H1 (cell line): ENCODE results near the gene FNDC5. TPM values are rescaled to one million over a fixed set of nuclear protein-coding genes. Genes with fewer than 3 reads are reported as not detected.

ENCODE experiments used
- CTCF ChIA-PET: fragments of 300-600 bp; sonication (Branson Sonifier 250); formaldehyde crosslinking; loops from one replicate; lab custom pipeline; 2021; ENCODE audit not compliant: partially characterized antibody; lab: Charles Lee
- POLR2A ChIA-PET: fragments of 300-600 bp; sonication (Branson Sonifier 250); formaldehyde crosslinking; loops from one replicate; lab custom pipeline; 2021; ENCODE audit warnings: inconsistent platforms; ENCODE audit not compliant: partially characterized antibody; lab: Charles Lee
- DNase-seq, 2 experiments: peaks; one replicate each; pipeline versions ENCODE4 v3.0.0 to v3.0.0-alpha.2; 2010 to 2022; ENCODE audit warnings: low spot score in 2 of 2, low read depth in 1 of 2, mixed read lengths in 1 of 2
- FAIRE-seq: peaks from 2 replicates; lab custom pipeline; 2011; peaks lifted over from hg19 to GRCh38; lab: Jason Lieb, UNC
- H2AFZ ChIP-seq: 2 replicates; pipeline ENCODE4 v1.8.1; 2012; ENCODE audit warnings: low read length, inconsistent platforms
- H2AK5ac ChIP-seq: 2 replicates; pipeline ENCODE4 v1.6.1; 2013; ENCODE audit warnings: low read depth, low read length
- H2BK120ac ChIP-seq: replicated peaks from 2 replicates; pipeline ENCODE3; 2013; ENCODE audit warnings: low read depth, low read length, inconsistent platforms
- H2BK12ac ChIP-seq: 2 replicates; pipeline ENCODE4 v1.6.1; 2013; ENCODE audit warnings: low read depth, low read length
- H2BK15ac ChIP-seq: 2 replicates; pipeline ENCODE4 v1.6.1; 2013; ENCODE audit warnings: low read length
- H2BK20ac ChIP-seq: 2 replicates; pipeline ENCODE4 v1.6.1; 2013; ENCODE audit warnings: low read length
- H2BK5ac ChIP-seq: 2 replicates; pipeline ENCODE4 v1.6.1; 2013; ENCODE audit warnings: low read depth, low read length
- H3K14ac ChIP-seq: 2 replicates; pipeline ENCODE4 v1.6.1; 2013; ENCODE audit warnings: inconsistent platforms; ENCODE audit not compliant: insufficient read length
- H3K18ac ChIP-seq: 2 replicates; pipeline ENCODE4 v1.6.1; 2013; ENCODE audit warnings: low read length; ENCODE audit errors: extremely low read depth
- H3K23ac ChIP-seq: 2 replicates; pipeline ENCODE4 v1.6.1; 2013; ENCODE audit warnings: inconsistent platforms; ENCODE audit not compliant: insufficient read length
- H3K23me2 ChIP-seq: 2 replicates; pipeline ENCODE4 v1.6.1; 2013; ENCODE audit warnings: low read depth, low read length
- H3K27ac ChIP-seq: 2 replicates; pipeline ENCODE4 v1.6.1; 2011; ENCODE audit warnings: low read depth, low read length, inconsistent platforms
- H3K27me3 ChIP-seq, 4 experiments: replicated peaks in 1 of 4; 1 replicate in 1 of 4; 2 replicates in 3 of 4; pipeline versions ENCODE4 v1.6.1 to v1.8.1; 2011 to 2013; ENCODE audit warnings: low read length in 3 of 4, mild to moderate bottlenecking in 3 of 4, inconsistent platforms in 2 of 4, mixed read lengths in 2 of 4, moderate library complexity in 1 of 4; ENCODE audit not compliant: control insufficient read depth in 3 of 4, insufficient read depth in 3 of 4; ENCODE audit errors: extremely low read depth in 1 of 4
- H3K36me3 ChIP-seq, 4 experiments: 2 replicates each; pipeline versions ENCODE4 v1.6.1 to v1.8.1; 2011 to 2013; ENCODE audit warnings: mild to moderate bottlenecking in 4 of 4, low read length in 3 of 4, moderate library complexity in 2 of 4, control low read depth in 1 of 4, inconsistent platforms in 1 of 4; ENCODE audit not compliant: insufficient read depth in 4 of 4, control insufficient read depth in 2 of 4
- H3K4ac ChIP-seq: replicated peaks from 2 replicates; pipeline ENCODE3; 2013; ENCODE audit warnings: low read length, low read depth, mixed read lengths, inconsistent platforms; ENCODE audit not compliant: insufficient read length
- H3K4me1 ChIP-seq, 4 experiments: replicated peaks in 1 of 4; 1 replicate in 1 of 4; 2 replicates in 3 of 4; pipeline versions ENCODE4 v1.6.1 to v1.8.1; 2011 to 2013; ENCODE audit warnings: low read length in 3 of 4, inconsistent platforms in 2 of 4, mixed read lengths in 1 of 4; ENCODE audit not compliant: insufficient read depth in 4 of 4, control insufficient read depth in 3 of 4
- H3K4me2 ChIP-seq, 2 experiments: 2 replicates each; pipeline versions ENCODE4 v1.6.1 to v1.8.1; 2011 to 2013; ENCODE audit warnings: low read depth in 2 of 2, low read length in 2 of 2, control low read depth in 1 of 2, inconsistent platforms in 1 of 2, mild to moderate bottlenecking in 1 of 2; ENCODE audit not compliant: insufficient read depth in 1 of 2
- H3K4me3 ChIP-seq, 4 experiments: fragments of 200-600, 300-600 bp in 1 of 4; sonication (generic), shearing (Covaris generic), sonication (Bioruptor Twin) in 1 of 4; 2 replicates each; pipeline versions ENCODE4 v1.5.1 to v1.8.1; 2011 to 2016; ENCODE audit warnings: low read length in 4 of 4, low read depth in 3 of 4, control low read depth in 2 of 4, inconsistent platforms in 2 of 4, mild to moderate bottlenecking in 2 of 4, mixed read lengths in 1 of 4, moderate library complexity in 1 of 4; ENCODE audit not compliant: insufficient read depth in 2 of 4; ENCODE audit errors: extremely low read depth in 1 of 4
- H3K56ac ChIP-seq: replicated peaks from 2 replicates; pipeline ENCODE3; 2013; ENCODE audit warnings: low read depth, mild to moderate bottlenecking, mixed read lengths, low read length, inconsistent platforms; ENCODE audit not compliant: insufficient read length
- H3K79me1 ChIP-seq: 2 replicates; pipeline ENCODE4 v1.6.1; 2013; ENCODE audit warnings: low read depth, low read length, control low read depth
- H3K79me2 ChIP-seq, 2 experiments: 2 replicates each; pipeline versions ENCODE4 v1.6.1 to v1.8.1; 2012 to 2013; ENCODE audit warnings: low read length in 2 of 2, mild to moderate bottlenecking in 2 of 2, inconsistent platforms in 1 of 2; ENCODE audit not compliant: insufficient read depth in 2 of 2, control insufficient read depth in 1 of 2
- H3K9ac ChIP-seq, 4 experiments: replicated peaks in 1 of 4; 1 replicate in 1 of 4; 2 replicates in 3 of 4; pipeline versions ENCODE4 v1.6.1 to v1.8.1; 2011 to 2013; ENCODE audit warnings: low read depth in 3 of 4, low read length in 3 of 4, control low read depth in 2 of 4, mild to moderate bottlenecking in 2 of 4, moderate library complexity in 2 of 4, inconsistent platforms in 1 of 4; ENCODE audit errors: extremely low read depth in 1 of 4
- H3K9me3 ChIP-seq, 2 experiments: 2 replicates each; pipeline versions ENCODE4 v1.6.1 to v1.8.1; 2012 to 2013; ENCODE audit warnings: mild to moderate bottlenecking in 2 of 2, moderate library complexity in 2 of 2, control low read depth in 1 of 2, inconsistent platforms in 1 of 2, low read depth in 1 of 2, low read length in 1 of 2, mixed read lengths in 1 of 2; ENCODE audit not compliant: insufficient read depth in 2 of 2
- H4K20me1 ChIP-seq, 2 experiments: replicated peaks in 1 of 2; 2 replicates each; pipeline versions ENCODE3 to v1.8.1; 2011 to 2013; ENCODE audit warnings: inconsistent platforms in 2 of 2, low read length in 2 of 2, mild to moderate bottlenecking in 1 of 2; ENCODE audit not compliant: insufficient read depth in 2 of 2, control insufficient read depth in 1 of 2
- H4K5ac ChIP-seq: 2 replicates; pipeline ENCODE4 v1.6.1; 2013; ENCODE audit warnings: low read length, low read depth, mixed read lengths, inconsistent platforms; ENCODE audit not compliant: insufficient read length
- H4K8ac ChIP-seq: 2 replicates; pipeline ENCODE4 v1.8.0; 2013; ENCODE audit warnings: mild to moderate bottlenecking, moderate library complexity, low read length, inconsistent platforms; ENCODE audit not compliant: insufficient read depth; ENCODE audit errors: extremely low read depth
- H4K91ac ChIP-seq: replicated peaks from 2 replicates; pipeline ENCODE3; 2013; ENCODE audit warnings: low read length, mixed read lengths, inconsistent platforms; ENCODE audit not compliant: insufficient read length
- CHD2 ChIP-seq: IDR thresholded peaks from 2 replicates; pipeline ENCODE4 v1.6.1; 2012; ENCODE audit warnings: low read length, improper control_type of control experiment
- SIN3A ChIP-seq, 2 experiments: IDR thresholded peaks in 1 of 2; conservative IDR thresholded peaks in 1 of 2; 2 replicates each; pipeline ENCODE4 v1.6.1; 2011 to 2012; ENCODE audit warnings: low read length in 2 of 2, improper control_type of control experiment in 1 of 2, low read depth in 1 of 2, mild to moderate bottlenecking in 1 of 2
- WGBS, 2 experiments: shearing (Covaris generic) in 1 of 2; methylation state at CpG; one replicate each; pipeline versions ENCODE4 v1.1.6 to v1.1.7; 2013 to 2015; ENCODE audit warnings: low lambda C conversion rate in 2 of 2, mixed read lengths in 2 of 2, inconsistent platforms in 1 of 2, low coverage in 1 of 2, missing lambda C conversion rate in 1 of 2; ENCODE audit not compliant: insufficient replicate concordance in 2 of 2, insufficient coverage in 1 of 2, insufficient read length in 1 of 2; ENCODE audit errors: extremely low coverage in 1 of 2, missing lambda C conversion rate in 1 of 2; 5-methylcytosine and 5-hydroxymethylcytosine counted together
- polyA plus RNA-seq, 7 experiments: library from polyadenylated mRNA; depleted of rRNA in 3 of 7; stranded (reverse) in 5 of 7; unstranded in 2 of 7; fragments of >200 nt in 5 of 7; fragments of 200-250 nt in 2 of 7; gene quantifications; 1 replicate in 5 of 7; 2 replicates in 1 of 7; 4 replicates in 1 of 7; pipeline versions ENCODE4 v1.2.1 to v1.2.3, GENCODE V29; 2011 to 2013; ENCODE audit warnings: missing spikeins in 2 of 7, mixed read lengths in 2 of 7
- total RNA-seq: library from RNA; stranded (reverse); fragmentation: NEBNext Ultra II Directional; extraction: Animal tissue kit (Norgen Biotek cat#: 25700); gene quantifications from 2 replicates; pipeline ENCODE4 v1.2.1, GENCODE V29; 2021

The FNDC5 gene
- total and polyA plus RNA-seq, 2 of the 8 experiments (the other 6 are each of a cell fraction or from before 2014, with no cell fraction given), result 1.8 to 2.0 TPM

DNA sequence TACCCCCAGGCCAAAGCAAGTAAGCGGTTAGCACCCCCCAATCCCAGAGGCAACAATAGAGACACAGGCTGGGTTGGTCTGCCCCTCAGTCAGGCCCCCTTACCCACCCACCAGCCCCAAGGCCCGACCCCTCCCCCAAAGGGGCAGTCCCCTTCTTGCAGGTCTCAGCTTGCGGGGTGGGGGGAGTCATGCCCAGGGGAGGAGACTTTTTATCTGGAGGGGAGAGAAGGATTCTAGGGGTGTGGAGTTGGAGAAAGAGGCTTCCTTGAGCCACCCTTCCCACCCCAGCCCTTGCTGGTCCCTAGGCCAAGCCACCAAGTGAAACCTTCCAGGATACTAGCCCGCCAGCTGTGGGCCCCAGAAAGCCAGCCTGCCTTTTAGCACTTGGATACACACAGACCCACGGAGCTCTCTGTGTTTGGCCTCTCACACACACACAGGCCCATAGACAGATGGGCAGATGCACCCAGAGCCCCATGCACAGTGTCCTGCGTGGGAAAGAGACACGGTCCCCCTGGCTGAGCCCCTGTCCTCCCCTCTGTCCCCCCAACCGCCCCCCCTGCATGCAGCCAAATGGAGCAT lies 23.4 kb upstream of the FNDC5 start:
- H4K91ac ChIP-seq, result no peak overlapping the region
- no peak overlapping the region for H4K5ac ChIP-seq
- no peak overlapping the region for H3K23ac ChIP-seq
- H3K27me3 ChIP-seq, result peaks cover 2 to 30% (median 20%) of the 10 kb centered on the region in 4 experiments
- FAIRE-seq, result no peak
- no peak overlapping the region for H2AK5ac ChIP-seq
- 38% methylated on average over 4 of the region's 8 CpGs; no CpG with 5 or more reads in 1 of the 2 experiments for WGBS, 2 experiments
- ChIA-PET POLR2A (interaction anchor here (0.6 to 1.2 kb wide), 3 partner anchors 32 to 70 kb away, joined by 3 read pairs; partner anchors contain the start of gene RNF19B), CTCF (interaction anchor here (1.1 to 16.6 kb wide), 9 partner anchors 15 to 254 kb away, joined by 3 to 382 read pairs (median 5); partner anchors contain the start of genes FNDC5 and HPCA)
- H3K4me2 ChIP-seq, result peak overlapping the region; percentile 67 to 82
- H3K23me2 ChIP-seq, result peaks cover 2% of the 10 kb centered on the region; the same call in 1 of the 2 replicates
- H3K56ac ChIP-seq, result no peak overlapping the region
- no peak overlapping the region for H3K14ac ChIP-seq
- H2BK20ac ChIP-seq, result no peak overlapping the region; the same call in 1 of the 2 replicates
- H3K27ac ChIP-seq, result no peak overlapping the region
- no peak overlapping the region for H3K9ac ChIP-seq
- peaks cover 0 to 3% of the 10 kb centered on the region in 2 experiments for H4K20me1 ChIP-seq
- H3K4me3 ChIP-seq, result peak overlapping the region; percentile 48 to 87 (median 66)
- H3K36me3 ChIP-seq, result no peaks in the 10 kb centered on the region
- no peak overlapping the region for H2BK120ac ChIP-seq
- no peak overlapping the region for H4K8ac ChIP-seq
- peak overlapping the region; percentile 73; the same call in 1 of the 2 replicates for H2BK5ac ChIP-seq
- H3K9me3 ChIP-seq, result peaks cover 0 to 6% of the 10 kb centered on the region in 2 experiments; a peak in 1 of 4 replicates
- H3K4ac ChIP-seq, result no peak overlapping the region
- H2BK15ac ChIP-seq, result no peak overlapping the region
- peaks cover 0 to 15% (median 7%) of the 10 kb centered on the region in 4 experiments; a peak in 5 of 7 replicates for H3K4me1 ChIP-seq
- H3K79me1 ChIP-seq, result no peaks in the 10 kb centered on the region
- 0 out of 2 replicates have a peak overlapping the region, but pooled peaks have one; percentile 14 for H2AFZ ChIP-seq
- H2BK12ac ChIP-seq, result no peak overlapping the region
- peak overlapping the region; percentile 44; the same call in 1 of the 2 replicates for H3K18ac ChIP-seq
- peak in 1 of 2 experiments; percentile 74 for DNase-seq
- 0 out of 4 replicates have a peak, but pooled peaks of 1 of the 2 experiments have one; percentile 11 for TF ChIP-seq SIN3A (conservative IDR thresholded peaks at IDR 0.05 in 1 of 2, IDR thresholded peaks at IDR 0.05 in 1 of 2; ENCODE audit: low read depth in 1 of 2, low read length in 2 of 2)
- TF ChIP-seq CHD2, result no peak
- H3K79me2 ChIP-seq, result no peaks in the 10 kb centered on the region
